GM18870 (cell line): Measurements from ENCODE around the gene ELMO1.

Experiments
- ATAC-seq: cut with Tn5 transposase; IDR thresholded peaks from one replicate; pipeline ENCODE4 v1.9.1; 2021; ENCODE audit warnings: moderate library complexity; ENCODE audit not compliant: unreplicated experiment

The ELMO1 gene

GRCh38 chr7:37432281-37432920, 16.3 kb downstream of the ELMO1 start:
- no peak for ATAC-seq

DNA sequence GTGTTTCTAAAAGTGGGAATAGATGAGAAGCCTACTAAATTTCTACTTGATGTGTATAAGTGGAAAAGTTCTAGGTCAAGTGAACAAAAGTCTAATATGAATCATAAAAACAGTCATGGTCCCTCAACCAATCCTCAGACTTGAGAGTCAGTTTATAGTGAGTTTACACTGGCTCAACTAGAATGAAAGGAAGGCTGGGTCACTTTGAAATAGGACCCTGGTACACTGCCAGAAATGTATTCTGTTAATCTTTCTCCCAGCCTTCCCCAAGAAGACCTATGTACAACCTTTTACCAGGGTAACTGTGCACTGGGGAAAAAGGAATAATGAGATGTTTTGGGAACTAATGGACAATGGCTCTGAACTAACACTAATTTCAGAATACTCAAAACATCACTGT, 17.3 kb downstream of the ELMO1 start:
- ATAC-seq = no peak

- no peak for ATAC-seq
These were observed 18.0 kb downstream of the ELMO1 start for GRCh38 chr7:37430640-37431039.

- no peak for ATAC-seq
These were observed 18.5 kb downstream of the ELMO1 start for GRCh38 chr7:37430171-37430570.

- no peak for ATAC-seq
These were observed 19.3 kb downstream of the ELMO1 start for GRCh38 chr7:37429435-37429791.

DNA sequence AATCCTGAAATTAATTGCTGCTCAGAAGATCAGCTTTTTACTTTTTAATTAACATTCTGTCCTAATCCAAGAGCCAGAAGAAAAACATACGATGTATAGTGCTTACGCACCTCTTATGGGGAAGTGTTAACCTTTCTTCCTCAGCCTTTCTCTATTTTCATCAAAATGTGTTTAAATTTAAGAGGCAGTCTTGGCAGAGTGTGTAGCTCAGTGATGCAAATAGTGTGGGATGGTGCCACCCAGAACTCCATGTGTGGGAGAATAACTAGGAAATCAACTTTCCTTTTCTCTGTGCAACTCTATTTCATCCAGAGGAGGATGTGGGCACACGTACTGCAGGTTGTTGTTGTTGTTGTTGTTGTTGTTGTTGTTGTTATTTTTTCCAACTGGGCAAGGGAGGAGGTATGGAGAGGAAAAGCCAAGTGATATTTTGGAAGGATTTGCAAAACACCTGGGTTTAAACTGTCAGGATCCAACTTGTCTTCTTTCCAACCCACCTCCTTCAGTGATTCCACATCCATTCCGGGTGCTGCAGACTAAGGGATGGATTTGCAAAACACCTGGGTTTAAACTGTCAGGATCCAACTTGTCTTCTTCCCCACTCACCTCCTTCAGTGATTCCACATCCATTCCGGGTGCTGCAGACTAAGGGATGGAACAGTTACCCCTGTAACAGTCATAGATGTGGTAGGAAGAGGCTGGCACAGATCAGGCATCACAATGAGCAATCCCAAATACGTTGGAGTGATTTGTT, 19.8 kb downstream of the ELMO1 start:
- no peak for ATAC-seq

DNA sequence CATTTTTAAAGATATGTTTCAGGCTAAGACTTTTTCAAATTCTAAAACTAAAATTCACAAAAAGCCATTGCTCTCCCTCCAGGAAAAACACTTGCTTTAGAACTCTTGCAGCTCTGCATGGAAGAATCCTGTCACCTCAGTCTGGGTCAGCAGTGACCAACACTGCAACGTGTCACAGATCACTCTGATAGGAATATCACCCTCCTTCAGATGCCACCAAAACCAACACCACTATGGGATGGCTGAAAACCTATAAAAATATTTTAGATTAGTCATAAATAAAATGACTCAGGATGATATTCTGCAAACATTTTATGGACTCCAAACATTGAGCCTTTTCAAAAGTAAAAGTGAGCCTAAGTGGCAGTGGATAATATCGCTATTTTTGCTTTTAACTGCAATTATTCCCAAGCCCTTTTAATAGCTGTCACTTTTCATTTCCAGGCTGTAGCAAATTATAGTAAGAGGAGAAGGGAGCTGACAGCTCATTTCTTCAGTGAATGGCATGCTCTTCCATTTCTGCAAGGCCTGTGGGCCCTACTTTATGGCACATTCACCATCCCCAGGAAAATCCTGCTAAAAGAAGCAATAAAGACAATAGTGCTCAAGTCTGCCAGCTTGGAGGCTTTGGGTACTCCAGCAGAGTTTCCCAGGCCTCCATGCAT, 21.3 kb downstream of the ELMO1 start:
- ATAC-seq = no peak

- ATAC-seq = no peak
These were observed 23.2 kb downstream of the ELMO1 start for GRCh38 chr7:37425498-37425897.

DNA sequence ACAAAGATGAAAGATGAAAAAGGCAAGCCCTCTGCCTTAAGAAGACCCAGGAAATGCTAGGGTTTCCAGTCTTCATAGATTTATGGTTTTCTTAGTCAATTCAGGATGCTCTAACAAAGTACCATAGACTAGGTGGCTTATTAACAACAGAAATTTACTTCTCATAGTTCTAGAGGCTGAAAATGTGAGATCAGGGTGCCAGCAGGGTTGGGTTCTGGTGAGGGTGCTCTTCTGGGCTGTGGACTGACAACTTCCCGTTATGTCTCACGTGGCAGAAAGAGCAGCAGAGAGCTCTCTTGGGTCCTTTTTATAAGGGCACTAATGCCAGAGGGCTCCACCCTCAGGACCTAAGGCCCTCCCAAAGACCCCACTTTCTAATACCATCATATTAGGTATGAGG, 23.7 kb downstream of the ELMO1 start:
- no peak for ATAC-seq

DNA sequence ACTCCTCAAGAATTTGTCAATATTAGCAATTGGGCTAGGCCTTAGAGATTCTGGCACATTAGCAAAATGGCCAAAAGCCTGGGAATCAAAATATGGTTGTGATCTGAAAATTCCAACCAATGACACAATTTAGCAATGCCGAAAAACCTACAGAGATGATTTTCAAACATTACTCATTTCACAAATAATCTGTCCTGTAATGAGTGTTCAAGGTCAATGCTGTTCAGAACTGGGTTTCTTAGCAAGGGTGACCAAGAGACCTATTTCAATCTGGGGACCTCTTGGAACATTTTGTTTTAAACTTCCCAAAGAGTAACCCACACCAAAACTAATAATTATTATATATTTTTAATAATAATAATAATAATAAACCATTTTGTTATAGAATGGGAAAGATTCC, 24.1 kb downstream of the ELMO1 start:
- no peak for ATAC-seq

GRCh38 chr7:37421861-37422500, 26.7 kb downstream of the ELMO1 start:
- ATAC-seq = no peak

DNA sequence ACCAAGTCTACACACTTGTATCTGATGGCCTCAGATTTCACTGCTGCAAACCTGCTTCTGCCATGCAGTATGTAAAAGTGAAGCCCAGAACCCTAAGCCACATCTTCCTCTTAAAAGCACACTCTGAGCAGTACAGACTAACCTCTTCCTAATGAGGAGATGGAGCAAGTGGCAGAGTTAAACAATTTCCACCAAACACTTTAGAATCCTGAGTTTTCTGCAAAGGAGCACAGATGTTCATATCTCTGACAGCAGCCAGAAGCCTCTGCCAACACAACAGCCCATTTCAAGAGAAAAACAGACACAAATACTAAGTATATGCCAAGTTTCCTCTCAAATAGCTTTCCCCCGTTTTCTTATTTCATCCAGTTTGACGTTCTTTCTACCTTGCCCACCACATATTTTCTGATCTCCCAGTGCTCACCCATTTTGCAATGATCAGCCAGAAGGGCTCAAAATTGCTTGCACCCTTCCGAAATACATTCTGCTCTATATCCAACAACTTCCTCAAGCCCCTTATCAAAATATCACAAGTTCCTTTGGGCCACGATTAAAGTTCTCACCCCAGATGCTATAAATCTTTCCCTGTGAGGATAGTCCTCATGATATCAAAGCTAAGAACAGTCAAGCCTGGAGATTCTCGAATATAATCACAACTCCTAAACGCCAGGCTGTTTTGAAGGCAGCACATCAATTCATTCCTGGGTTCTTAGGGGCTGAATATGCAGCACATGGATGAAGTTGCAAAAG, 27.5 kb downstream of the ELMO1 start:
- ATAC-seq = no peak

DNA sequence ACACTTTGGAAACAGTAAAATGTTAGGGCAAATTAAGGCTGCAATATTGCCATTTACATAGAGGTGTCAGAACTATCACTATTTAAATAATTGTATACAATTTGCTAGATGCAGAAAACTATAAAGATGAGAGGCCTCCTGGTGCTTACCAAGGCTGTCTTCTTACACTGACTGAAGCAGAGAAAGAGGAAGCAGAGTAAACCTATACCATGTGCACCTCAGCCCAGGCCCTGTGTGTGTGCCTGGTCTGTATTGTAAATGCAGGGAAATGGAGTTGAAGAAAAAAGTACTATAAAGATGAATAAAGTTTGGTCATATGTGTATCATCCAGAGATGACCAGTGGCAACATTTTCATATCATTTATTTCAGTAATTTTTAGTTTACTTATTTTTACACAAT, 29.2 kb downstream of the ELMO1 start:
- no peak for ATAC-seq

GRCh38 chr7:37418381-37418780, 30.3 kb downstream of the ELMO1 start:
- ATAC-seq = no peak

- ATAC-seq = no peak
These were observed 31.6 kb downstream of the ELMO1 start for GRCh38 chr7:37417107-37417474.

DNA sequence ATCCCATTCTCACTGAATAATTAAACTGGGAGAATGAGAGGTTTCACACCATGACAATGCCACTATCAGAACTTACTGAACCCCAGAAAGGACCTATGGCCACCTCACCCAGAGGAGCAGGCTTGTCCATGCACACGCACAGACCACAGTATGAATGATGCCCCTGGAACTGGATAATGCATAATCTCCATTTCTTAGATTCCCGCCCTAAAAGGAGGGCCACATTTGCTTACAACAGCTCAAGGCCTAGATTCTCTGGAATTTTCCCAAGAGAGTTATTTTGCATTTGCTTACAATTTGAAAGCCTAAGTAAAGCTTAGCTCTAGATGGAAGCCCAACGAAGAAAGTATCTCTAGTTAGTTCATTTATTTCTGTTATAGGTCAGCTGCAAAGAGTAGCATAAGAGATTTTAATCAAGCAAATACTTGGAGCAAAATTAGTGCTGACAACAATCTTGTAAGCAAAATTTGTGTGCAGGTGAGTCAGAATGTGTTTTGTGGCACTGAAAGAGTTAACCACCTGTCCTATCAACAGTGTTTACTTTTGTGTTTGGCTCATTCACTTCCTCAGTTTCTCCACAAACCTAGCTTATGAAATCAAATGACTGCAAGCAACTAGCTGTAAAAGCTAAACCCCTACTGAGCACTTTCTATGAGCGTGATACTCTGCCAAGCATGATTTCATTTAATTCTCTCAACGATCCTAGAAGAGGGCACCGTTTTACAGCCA, 32.1 kb downstream of the ELMO1 start:
- no peak for ATAC-seq

DNA sequence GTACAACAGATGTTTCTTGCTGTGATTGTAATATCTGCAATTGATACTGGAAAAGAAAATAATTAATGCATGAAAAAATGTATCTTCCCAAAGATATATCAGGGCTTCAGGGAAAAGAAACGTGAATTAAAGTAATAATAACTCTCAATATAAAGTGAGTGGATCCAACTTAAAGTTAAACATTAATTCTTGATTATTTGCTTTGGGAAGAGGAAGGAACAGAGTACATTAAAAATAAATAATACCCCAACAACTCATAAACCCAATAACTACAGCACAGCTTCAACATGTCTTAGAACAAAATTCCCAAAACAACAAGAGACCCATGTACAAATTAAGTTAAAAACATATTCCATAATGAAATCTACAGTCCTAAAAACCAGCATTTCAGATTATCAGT, 33.0 kb downstream of the ELMO1 start:
- no peak for ATAC-seq

DNA sequence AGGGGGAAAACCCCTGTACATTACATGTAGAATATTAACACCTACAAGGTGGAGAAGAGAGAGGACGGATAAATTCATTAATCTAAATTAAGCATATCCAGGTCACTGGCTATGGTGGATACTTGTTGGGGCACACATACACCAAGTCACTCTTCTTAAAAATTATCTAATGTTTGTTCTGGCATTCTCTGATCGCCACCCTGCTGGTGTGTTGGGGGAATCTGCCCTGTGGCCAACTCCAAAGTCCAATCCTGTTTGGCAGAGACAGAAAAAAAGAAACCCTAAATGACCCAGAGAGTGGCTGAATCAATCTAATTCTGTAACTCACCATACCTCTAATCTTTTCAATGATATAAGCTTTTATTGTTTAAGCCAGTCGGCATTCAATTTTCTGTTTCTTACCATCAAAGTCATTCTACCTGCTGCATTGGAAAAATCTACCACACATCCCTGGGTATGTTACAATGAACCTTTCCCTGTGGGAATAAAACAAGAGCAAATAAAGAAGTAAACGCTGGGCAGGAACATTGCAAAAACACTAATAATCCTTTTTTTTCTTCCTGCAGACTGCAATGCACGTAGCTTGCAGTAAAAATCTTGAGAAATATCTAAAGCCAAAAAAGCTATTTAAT, 34.2 kb downstream of the ELMO1 start:
- no peak for ATAC-seq

DNA sequence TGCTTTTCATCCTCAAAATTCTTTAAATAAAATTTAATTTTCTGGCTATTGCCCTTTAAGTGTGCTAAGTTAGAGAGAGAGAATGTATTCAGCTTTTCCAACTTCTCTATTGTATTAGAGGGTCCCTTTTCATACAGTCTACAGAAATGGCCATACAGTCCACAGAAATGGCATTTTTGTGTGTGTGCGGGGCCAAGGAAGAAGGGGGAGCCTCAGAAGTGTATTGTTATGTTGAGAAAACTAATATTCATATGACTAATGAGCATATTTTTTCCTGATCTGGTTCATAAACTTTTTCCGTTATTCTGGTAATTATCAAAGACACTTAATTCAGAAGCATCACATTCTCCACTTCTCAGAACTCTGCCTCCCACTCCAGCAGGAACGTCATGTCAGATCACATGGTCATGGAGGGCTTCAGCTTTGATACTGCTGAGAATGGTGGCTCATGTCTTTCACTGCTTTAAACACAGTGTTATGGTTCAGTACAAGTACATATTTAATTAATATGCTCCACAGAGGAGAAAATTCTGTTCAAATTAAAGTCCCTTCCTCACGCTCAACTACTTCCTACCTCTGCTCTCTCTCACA, 37.1 kb downstream of the ELMO1 start:
- no peak for ATAC-seq
